Measurements from ENCODE around the gene XAB2. TPM values are rescaled to one million over a fixed set of nuclear protein-coding genes. Genes with fewer than 3 reads are reported as not detected.

XAB2 gene
- total RNA-seq, 1 donor from 2014 or later = 47.0 TPM

DNA sequence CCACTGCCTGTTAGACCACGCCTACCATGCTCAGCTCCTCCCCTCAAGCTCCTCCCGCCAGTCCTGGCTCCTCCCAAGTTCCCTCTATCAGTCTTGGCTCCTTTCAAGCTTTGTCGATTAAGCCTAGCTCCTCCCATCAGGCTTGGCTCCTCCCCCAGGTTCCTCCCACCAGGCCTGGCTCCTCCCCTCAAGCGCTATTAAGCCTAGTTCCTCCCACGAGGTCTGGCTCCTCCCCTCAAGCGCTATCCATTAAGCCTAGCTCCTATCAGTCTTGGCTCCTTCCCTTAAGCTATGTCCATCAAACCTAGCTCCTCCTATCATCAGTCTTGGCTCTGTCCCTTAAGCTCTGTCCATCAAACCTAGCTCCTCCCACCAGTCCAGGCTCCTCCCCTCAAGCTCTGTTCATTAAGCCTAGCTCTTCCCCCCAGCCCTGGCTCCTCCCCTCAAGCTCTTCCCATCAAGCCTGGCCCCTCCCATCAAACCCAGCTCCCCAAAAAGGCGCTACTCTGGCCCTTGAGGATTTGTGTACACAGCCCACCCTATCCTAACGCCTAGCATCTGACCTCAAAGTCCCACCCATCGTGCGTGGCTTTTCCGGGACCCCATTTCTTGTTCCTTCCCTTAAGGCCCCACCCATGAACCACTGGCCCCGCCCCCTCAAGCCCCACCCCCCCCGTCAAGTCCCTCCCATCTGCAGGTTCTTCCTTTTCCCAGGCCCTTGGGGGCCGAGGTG is 23.7 kb downstream of the XAB2 start:
- TF ChIP-seq CTCF (conservative IDR thresholded peaks at IDR 0.05) = no peak
- H3K27me3 Mint-ChIP-seq (ENCODE audit: low read depth) = peaks cover 18% of the 10 kb centered on the region
- DNase-seq (ENCODE audit: low read depth, low spot score) = no peak
- no peaks in the 10 kb centered on the region for H3K36me3 Mint-ChIP-seq (ENCODE audit: low read depth)
- H3K4me3 Mint-ChIP-seq = no peak overlapping the region
- H3K4me1 Mint-ChIP-seq = no peaks in the 10 kb centered on the region
- no peaks in the 10 kb centered on the region for H3K9me3 Mint-ChIP-seq
- peak overlapping the region; percentile 19 for H3K27ac Mint-ChIP-seq (ENCODE audit: unreplicated experiment)

DNA sequence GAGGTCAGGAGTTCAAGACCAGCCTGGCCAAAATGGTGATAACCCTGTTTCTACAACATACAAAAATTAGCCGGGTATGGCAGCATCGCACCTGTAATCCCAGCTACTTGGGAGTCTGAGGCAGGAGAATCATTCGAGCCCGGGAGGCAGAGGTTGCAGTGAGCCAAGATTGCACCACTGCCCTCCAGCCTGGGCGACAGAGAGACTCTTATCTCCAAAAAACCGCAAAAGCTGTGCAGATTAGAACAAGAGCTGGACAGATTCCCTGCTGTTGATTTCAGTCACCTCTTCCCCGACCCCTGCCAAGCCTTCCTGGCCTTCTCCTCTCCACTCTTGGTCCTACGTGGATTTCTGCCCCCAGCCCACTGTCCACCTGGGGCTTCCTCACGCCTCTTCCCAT is 25.4 kb downstream of the XAB2 start:
- H3K36me3 Mint-ChIP-seq (ENCODE audit: low read depth) = no peaks in the 10 kb centered on the region
- peaks cover 18% of the 10 kb centered on the region for H3K27me3 Mint-ChIP-seq (ENCODE audit: low read depth)
- TF ChIP-seq CTCF (conservative IDR thresholded peaks at IDR 0.05) = no peak
- H3K4me3 Mint-ChIP-seq = peak overlapping the region; percentile 24
- no peak for DNase-seq (ENCODE audit: low read depth, low spot score)
- H3K27ac Mint-ChIP-seq (ENCODE audit: unreplicated experiment) = peak overlapping the region; percentile 40
- no peaks in the 10 kb centered on the region for H3K9me3 Mint-ChIP-seq
- no peaks in the 10 kb centered on the region for H3K4me1 Mint-ChIP-seq

DNA sequence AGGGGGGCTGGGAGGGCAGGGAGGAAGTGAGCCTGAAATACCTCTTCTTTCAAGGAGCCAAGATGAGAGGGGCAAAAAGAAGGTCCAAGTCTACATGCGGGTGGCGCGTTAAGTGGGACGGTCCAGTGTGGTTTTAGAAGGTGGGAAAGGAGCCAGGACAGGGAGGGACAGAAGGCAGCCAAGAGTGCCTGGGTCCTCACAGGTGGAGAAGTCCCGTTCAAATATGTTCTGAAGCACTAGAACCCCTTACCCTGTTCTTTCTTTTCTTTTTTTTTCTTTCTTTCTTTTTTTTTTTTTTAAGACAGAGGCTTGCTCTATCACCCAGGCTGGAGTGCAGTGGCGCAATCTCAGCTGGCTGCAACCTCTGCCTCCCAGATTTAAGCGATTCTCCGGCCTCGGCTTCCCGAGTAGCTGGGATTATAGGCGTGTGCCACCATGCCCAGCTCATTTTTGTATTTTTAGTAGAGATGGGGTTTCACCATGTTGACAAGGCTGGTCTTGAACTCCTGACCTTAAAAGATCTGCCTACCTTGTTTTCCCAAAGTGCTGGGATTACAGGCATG is 26.3 kb downstream of the XAB2 start:
- H3K27me3 Mint-ChIP-seq (ENCODE audit: low read depth) = peaks cover 25% of the 10 kb centered on the region
- H3K36me3 Mint-ChIP-seq (ENCODE audit: low read depth) = no peaks in the 10 kb centered on the region
- TF ChIP-seq CTCF (conservative IDR thresholded peaks at IDR 0.05) = no peak
- no peaks in the 10 kb centered on the region for H3K4me1 Mint-ChIP-seq
- H3K27ac Mint-ChIP-seq (ENCODE audit: unreplicated experiment) = no peak overlapping the region
- H3K4me3 Mint-ChIP-seq = no peak overlapping the region
- no peak for DNase-seq (ENCODE audit: low read depth, low spot score)
- H3K9me3 Mint-ChIP-seq = no peaks in the 10 kb centered on the region

DNA sequence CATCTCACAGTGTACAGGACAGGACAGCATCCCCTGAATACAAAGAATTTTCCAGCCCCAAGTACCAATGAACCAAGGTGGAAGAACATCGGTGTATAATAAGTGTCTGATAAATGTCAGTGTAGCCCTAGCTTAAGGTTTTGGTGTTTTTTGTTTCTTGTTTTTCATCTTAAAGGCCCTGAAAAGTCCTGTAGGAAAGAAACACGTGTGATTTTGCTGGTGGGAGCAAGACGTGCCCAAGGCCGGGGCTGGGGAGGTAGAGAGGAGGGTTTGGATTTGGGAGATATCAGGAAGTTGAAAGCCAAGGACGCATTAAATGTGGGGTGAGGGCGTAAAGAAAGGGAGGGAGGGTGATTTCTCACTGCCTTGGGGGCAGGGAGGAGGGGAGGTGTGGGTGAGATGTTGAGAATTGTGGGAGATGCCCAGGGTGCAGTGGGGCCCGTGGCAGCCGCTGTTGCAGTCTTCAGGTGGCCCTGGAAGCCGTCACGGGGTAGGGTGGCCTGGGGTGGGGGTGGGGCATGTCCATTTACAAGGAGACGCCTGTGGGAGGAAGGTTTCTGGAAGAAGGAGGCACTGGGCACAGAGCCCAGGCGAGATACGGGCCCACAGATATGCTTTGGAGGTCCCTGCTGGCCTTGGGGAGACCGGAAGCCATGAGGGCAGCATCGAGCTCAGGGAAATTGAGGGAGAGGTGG is 27.0 kb downstream of the XAB2 start:
- Mint-ChIP-seq H3K27ac (ENCODE audit: unreplicated experiment) (no peak overlapping the region), H3K4me3 (no peak overlapping the region), H3K36me3 (ENCODE audit: low read depth) (no peaks in the 10 kb centered on the region), H3K9me3 (no peaks in the 10 kb centered on the region), H3K4me1 (no peaks in the 10 kb centered on the region), H3K27me3 (ENCODE audit: low read depth) (peaks cover 31% of the 10 kb centered on the region)
- TF ChIP-seq CTCF (conservative IDR thresholded peaks at IDR 0.05) = no peak
- no peak for DNase-seq (ENCODE audit: low read depth, low spot score)

- peaks cover 41% of the 10 kb centered on the region for H3K27me3 Mint-ChIP-seq (ENCODE audit: low read depth)
- peaks cover 4% of the 10 kb centered on the region for H3K4me1 Mint-ChIP-seq
- DNase-seq (ENCODE audit: low read depth, low spot score) = no peak
- H3K36me3 Mint-ChIP-seq (ENCODE audit: low read depth) = no peaks in the 10 kb centered on the region
- H3K4me3 Mint-ChIP-seq = no peak overlapping the region
- H3K27ac Mint-ChIP-seq (ENCODE audit: unreplicated experiment) = no peak overlapping the region
- no peaks in the 10 kb centered on the region for H3K9me3 Mint-ChIP-seq
- no peak for TF ChIP-seq CTCF (conservative IDR thresholded peaks at IDR 0.05)
These were observed 28.6 kb downstream of the XAB2 start for GRCh38 chr19:7600721-7601120.

Measured in neural crest cell (in vitro differentiated cells).